Left lobe of liver (tissue), 2 donors: ENCODE results near the gene QRICH1. TPM values are rescaled to one million over a fixed set of nuclear protein-coding genes. Genes with fewer than 3 reads are reported as not detected.

Experiments
- ATAC-seq: fragments of 200-7000 bp; cut with Tn5 transposase; one replicate; pipeline ENCODE4 v1.9.1; 2020; ENCODE audit warnings: mild to moderate bottlenecking, moderate library complexity
- DNase-seq: peaks from one replicate; pipeline ENCODE4 v3.0.0-alpha.2; 2020; ENCODE audit warnings: low spot score
- total RNA-seq: library from RNA; stranded (reverse); gene quantifications from one replicate; pipeline ENCODE4 v1.2.1, GENCODE V29; 2021
- donor health status: DM: no; HTN: no; CAD: no; lungs with moderate emphysema.
- donor health status: DM: no; HTN: yes; CAD: no.

Gene QRICH1
- 33.4 TPM for total RNA-seq

DNA sequence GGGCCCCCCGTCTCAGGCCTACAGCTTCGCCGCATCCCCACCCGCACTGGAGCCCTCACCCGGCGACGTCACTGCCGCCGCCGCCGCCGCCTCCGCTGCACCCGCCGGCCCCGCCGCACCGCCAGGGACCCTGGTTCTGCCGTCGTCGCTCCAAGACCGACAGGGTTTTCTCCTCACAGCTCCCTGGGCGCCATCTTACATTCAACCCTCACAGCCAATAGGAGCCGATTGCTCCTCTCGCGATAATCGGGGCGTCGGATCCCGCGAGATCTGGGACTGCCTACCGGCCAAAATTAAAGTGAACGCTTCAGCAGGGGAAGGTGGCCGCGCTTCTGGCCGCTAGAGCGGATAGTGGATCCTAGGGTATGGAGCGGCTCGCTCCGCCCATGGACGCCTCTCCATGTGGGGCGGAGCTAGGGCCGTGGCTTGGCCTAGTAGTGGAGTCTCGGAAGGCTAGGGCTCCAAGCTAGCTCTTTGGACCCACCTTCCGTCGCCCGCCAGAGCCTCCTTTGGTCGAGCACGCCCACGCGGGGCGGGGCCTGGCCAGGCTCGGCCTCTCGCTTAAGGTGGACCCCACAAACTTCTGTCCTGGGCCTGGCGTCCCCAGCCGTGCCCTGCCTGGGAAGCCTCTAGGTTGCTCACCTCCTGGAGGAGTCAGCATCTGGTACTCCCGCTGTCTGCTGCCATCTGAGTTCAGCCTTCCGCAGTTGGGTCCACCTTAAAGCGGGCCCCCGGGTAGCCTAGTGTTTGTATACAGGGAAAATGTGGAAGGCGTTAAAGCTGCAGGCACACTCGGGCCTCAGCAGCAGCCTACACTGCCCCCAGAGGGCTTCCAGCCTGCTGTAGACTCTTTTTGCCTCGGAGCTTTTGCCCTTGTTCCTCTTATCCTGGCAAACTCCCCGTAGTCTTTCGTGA is at the start of gene QRICH1:
QRICH1 (minus strand) TSS at position 219 of the 915 bp plus-strand sequence. CDS start 17,054 bp downstream, outside the sequence.
- DNase-seq = peak; percentile 98
- peak; percentile 89 for ATAC-seq

DNA sequence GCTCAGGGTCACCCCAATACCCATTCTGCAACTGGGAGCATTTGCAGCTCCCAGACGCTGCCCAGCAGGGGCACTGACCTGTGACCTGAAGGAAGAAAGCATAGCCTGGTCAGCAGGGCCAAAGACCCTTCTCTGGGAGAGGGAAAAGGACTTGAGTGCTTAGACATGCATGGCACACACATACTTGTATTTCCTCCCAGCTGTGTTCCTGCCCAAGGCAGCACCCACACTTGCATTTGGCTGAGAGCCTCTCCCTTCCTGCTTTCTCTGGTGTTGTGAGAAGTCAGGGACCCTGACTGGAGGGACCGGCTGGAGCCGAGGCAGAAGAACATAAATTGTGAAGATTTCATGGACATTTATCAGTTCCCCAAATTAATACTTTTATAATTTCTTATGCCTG is 46.2 kb upstream of the QRICH1 start:
- ATAC-seq = no peak

DNA sequence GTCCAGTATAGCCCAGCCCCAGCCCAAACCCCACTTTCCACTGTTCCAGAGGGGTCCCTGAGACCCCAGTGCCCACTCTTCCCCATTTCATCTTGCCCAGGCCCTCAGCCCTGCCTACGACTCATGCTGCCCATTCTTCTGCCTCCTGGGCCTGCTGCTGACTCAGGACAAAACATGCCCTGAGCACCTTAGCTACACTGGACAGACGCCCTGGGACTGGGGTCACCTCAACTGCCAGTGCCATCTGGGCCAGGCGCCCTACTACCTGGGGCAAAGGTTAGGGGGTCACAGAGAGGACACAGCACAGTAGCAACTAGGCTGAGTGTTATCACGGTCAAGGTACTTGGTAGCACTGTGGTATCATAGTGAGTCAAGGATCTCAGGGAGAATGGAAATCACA is 41.6 kb upstream of the QRICH1 start:
- ATAC-seq (peak; percentile 31), DNase-seq (peak; percentile 67)

More for the DNA sequence above, 46.2 kb upstream of the QRICH1 start:
- DNase-seq = no peak

DNA sequence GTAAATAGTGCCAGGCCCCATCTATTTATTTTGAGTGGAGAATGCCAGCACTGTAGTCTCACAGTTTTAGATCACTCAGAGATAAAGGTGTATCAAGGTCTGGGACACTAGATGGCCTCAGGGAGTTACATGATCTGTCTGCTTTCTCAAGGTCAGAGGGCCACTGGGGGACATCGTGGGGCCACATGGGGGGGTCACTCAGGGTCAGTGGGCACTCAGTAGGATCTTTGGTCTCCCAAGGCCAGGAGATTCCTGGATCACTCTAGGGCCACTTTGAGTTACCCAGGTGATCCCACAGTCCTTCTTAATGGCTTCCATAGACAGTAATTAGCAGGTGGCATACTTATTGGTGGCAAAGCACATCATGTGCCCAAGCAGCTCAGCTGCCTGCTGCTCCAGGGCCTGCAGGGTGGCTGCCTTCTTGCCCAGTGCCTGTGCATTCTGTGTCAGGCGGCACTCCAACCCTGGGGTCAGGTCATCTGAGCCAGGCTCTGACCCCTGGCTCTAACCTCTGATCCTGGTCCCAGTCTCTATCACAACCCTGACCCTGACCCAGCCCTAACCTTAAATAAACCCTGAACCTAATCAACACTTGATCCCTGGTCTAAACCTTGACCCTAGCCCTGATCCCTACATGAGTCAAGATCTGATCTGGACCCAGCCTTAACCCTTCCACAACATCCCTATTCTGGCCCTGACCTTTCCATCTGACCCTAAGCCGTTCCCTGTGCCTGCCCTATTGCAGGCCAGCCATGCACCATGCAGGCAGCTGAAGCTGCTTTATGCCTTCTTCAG is 40.8 kb upstream of the QRICH1 start:
- ATAC-seq = peak; percentile 70

DNA sequence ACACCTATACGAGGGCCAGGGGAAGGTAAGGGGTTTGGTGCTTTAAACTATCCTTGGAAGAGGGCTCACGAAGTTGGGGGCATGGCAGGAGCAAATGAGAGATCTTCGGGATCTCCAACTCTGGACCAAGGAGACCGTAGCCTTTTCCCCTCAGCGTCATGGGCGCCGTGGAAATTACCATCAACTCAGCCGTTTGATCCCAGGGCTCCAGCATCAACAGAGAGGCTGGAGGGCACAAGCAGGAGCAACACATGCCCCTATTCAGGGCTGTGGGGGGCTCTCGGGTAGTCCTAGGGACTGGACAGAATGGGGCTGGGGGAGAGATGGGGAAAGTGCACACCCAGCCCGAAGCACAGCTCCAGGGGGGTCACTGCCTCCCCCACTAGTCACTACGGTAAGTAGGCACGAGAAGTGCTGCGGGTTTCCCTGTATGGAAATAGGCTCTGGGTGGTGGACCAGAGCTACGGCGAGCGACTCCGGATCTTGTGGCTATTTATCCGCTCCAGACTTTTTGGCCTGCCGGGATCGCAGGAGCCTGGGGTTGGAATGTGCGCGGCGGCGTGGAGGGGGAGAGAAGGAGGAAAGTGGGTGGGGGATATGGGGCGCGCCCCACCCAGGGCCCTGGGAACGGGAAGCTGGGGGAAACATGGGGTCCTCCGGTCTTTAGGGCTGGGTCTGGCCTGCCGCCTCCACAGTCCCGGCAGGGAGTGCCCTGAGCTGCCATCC is 39.5 kb upstream of the QRICH1 start:
- DNase-seq = peak; percentile 87
- ATAC-seq = peak; percentile 79

More for the DNA sequence above, 40.8 kb upstream of the QRICH1 start:
- peak; percentile 81 for DNase-seq

DNA sequence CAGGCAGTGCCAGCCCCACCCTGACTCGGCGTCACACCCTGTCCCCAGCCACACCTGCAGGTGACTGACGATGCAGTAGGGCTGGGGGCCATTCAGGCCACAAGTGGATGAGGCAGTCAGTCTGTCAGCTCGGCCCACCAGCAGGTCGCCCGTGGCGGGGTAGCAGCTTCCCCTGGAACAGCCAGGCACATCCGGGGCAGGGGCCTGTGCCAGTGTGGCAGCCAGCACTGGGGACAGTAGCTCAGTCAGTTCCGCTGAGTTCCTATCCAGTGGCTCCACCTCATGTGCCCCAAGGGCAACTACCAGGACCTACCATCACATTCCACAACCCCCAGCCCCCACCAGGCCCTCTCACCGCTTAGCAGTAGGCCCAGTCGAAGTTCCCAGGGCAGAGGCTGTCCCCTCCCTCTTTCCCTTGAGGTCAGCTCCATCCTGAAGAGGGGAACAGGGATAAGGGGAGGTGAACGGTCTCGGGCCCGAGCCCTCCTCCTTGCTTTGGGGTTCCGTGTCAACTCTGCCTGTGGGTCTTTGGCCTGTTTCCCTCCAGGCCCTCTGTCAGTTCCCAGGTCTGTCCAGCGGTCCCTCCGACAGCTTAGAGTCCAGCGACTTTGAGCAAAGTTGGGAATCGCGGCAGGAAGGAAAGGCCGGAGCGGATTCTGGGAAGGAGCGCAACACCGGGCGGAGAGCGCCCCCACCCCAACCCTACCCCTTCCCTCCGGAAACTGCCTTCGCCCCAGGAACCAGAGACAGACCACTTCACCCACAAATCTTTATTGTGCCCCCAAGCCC is 38.8 kb upstream of the QRICH1 start, which contains the start of gene LAMB2:
LAMB2 (minus strand) TSS at position 614 of the 789 bp plus-strand sequence; CDS start at position 431, 183 bp downstream.
- DNase-seq (peak; percentile 80), ATAC-seq (peak; percentile 77)

DNA sequence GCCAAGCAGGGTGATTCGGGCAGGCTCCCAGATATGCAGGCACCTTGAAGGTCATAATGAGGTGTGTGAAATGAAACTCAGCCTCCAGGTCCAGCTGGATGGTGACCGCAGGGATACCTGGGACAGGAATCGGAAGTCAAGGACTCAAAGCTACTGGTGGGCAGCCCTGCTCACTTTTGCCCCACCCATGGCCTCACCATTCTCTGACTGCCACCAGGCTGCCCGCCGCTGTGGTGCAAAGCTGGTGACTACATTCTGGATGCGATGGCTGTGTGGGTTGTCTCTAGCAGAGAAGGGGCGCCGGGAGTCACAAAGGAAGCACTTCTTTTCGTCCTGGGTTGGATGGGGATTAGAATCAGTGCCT is 38.2 kb upstream of the QRICH1 start:
- no peak for ATAC-seq
- no peak for DNase-seq

- DNase-seq (no peak), ATAC-seq (no peak)
These were observed 37.7 kb upstream of the QRICH1 start for GRCh38 chr3:49131576-49131975.

- DNase-seq = no peak
- ATAC-seq = no peak
These were observed 37.2 kb upstream of the QRICH1 start for GRCh38 chr3:49131040-49131439.

DNA sequence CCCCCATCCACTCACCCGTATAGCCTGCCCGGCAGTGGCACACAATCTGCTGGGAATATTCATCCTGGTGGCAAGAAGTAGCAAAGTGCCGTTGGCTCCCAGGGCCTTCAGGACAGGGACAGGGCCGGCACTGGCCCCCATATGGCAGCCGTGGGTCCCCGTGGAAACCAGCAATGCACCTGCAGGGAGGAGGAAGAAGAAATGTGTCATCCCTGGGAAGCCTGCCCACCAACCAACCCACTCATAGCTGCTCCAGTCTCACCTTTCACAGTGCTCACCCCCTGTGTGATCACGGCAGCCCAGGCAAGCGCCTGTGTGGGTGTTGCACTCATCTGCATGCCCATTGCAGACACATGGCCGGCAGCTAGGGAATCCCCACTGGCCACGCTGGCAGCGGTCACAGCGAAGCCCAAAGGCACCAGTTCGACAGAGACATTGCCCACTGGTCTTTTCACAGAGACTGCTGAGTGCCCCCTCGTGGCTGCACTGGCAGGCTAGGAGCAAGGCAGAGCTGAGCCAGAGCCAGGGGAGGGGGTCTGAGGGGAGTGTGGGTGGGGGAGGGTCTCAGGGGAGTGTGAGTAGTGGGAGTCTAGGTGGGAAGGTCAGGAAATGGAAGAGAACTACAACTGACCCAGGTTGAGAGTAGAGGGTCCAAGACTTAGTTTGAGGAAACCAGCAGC is 31.3 kb upstream of the QRICH1 start:
- no peak for ATAC-seq
- DNase-seq = no peak

DNA sequence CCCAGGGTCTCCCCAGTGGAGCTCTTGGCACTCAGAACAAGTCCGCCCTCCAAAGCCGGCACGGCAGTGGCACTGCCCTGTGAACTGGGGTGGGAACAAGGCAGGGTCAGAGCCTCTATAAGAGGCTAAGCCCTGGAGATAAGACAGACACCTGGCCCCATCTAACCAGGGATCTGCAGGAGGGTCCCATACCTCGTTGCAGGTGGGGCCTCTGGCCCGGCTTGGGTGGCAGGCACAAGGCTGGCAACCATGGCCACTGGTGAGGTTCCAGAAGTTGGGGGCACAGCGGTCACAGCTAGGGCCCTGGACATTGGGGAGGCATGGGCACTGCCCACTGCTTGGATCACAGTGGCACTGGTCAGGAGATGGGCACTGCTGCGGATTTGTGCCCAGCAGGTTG is 30.3 kb upstream of the QRICH1 start:
- DNase-seq (no peak), ATAC-seq (no peak)

DNA sequence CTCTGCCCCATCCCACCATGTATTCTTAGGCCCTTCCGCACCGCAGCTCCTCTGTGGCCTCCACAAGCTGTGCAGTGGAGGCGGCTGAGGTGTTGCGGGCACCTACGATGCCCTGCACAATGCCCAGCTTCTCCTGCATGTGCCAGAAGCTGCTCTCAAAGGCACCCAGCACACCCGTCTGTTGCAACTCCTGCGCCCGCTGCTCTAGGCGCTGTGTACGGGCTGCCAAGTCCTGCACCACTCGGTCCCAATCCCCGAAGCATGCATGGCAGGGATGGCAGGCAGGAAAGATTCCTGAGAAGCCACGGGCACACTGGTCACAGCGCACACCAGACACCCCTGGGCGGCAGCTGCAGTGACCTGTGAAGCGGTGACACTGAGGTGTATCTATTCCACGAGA is 29.8 kb upstream of the QRICH1 start:
- ATAC-seq = no peak
- no peak for DNase-seq

- DNase-seq (no peak), ATAC-seq (no peak)
These were observed 29.1 kb upstream of the QRICH1 start for GRCh38 chr3:49122886-49123545.

DNA sequence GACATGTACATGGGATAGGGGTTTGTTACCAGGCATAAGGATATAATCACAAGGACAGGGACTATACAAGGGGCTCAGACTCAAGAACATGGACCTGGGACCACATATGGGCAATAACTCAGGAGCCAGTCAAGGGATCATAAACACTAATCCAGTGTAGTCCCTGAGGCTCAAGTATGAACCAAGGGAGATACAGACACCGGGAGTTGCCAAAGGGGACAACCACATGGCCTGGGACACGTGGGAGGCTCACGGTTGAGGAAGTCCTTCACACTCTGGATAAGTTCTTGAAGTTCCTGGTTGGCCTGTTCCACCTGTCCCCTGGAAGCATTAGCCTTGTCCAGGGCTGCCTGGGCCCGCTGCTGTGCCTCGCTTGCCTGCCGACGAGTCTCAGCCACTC is 28.6 kb upstream of the QRICH1 start:
- ATAC-seq (no peak), DNase-seq (no peak)

- ATAC-seq = no peak
- DNase-seq = no peak
These were observed 28.2 kb upstream of the QRICH1 start for GRCh38 chr3:49122022-49122421.

DNA sequence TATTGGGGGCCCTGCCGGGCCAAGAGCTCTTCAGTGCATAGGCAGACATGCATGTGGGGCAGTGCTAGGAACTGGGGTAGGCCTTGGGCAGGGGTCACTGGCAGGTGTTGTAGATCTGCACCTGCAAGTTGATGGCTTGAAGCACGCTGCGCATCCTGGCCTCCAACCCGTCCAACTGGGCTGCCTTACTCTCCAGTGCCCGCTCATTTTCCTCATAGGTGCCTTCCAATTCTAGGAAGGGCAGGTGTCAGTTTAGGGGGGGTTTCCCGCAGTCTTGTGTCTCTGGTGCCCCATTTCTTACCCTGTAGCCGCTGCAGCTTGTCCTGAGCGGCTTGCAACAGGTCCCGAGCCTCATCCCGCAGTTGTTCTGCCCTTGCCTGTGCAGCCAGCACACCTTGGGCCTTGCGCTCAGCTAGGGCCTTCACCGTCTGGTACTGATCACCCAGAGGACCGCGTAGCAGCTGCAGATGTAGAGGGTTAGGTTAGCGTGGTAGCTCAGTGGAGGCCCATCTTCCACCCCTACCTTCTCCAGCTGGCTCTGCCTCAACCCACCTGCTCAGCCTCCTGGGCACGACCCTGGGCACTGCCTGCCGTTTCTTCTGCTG is 27.4 kb upstream of the QRICH1 start:
- DNase-seq = no peak
- ATAC-seq = no peak

DNA sequence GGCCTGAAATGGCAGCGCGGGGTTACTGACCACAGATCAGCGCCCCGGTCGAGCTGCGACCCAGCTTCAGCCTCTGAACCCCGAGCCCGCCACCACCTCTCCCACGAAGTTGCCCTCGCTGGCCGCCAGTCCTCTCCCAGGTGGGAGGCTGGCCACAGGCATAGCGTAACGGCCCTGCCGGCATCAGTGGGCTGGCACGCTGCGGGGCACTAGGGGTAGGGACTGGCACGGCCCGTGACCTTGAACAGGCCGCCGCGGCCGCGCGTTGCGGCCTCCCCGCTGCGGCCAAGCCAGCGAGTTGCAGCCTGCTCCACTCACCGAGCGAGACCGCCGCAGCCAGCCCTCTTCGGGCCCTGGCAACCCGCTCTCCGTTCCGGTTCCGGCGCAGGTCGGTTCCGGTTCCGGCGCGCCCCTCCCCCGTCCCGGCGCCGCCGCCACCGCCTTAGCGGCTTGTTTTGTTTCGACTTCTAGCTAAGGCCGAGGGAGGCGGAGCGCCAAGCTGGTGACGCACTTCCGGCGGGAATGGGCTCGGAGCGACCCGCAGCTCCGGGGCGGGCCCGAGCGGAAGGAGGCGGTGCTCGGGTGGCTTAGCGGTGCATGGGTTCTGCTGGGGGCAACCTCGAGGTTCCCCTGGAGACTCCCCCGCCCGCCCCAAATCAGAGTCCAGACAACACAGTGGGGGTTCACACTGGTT is 26.7 kb upstream of the QRICH1 start, which contains the start of gene USP19:
USP19 (minus strand) TSS at position 386 of the 694 bp plus-strand sequence. CDS start 1,678 bp downstream, outside the sequence.
- ATAC-seq (peak; percentile 92), DNase-seq (peak; percentile 97)

DNA sequence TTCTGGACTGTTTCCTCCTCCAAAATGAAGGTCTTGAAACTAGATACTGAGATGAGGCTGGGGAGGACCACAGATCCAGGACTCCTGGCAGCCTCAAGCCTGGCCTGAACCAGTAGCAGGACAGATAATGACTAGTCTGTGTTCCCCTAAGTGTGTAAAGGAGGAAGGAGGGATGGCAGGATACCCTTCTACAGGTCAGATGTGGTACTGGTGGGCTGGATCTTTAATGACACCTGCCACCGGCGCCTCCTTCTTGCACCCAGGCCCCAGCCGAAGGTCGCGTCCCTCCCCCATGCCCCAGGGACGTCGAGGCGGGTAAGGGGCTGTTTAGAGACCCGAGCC is 26.2 kb upstream of the QRICH1 start:
- no peak for DNase-seq
- no peak for ATAC-seq
